Karpas-422 (cell line): ENCODE measurements around the gene RXFP4. TPM values are rescaled to one million over a fixed set of nuclear protein-coding genes. Genes with fewer than 3 reads are reported as not detected.

Source experiments
- DNase-seq: peaks from one replicate; pipeline ENCODE4 v3.0.0-alpha.2; 2015
- H2AFZ ChIP-seq: fragments of 200-600 bp; sonication (generic); 2 replicates; pipeline ENCODE4 v1.6.1; 2014; ENCODE audit warnings: antibody characterized with exemption, low read length, mixed read lengths
- H3K27ac ChIP-seq: fragments of 200-600 bp; sonication (generic); 2 replicates; pipeline ENCODE4 v1.5.1; 2014; ENCODE audit warnings: mild to moderate bottlenecking, low read length, moderate library complexity
- H3K27me3 ChIP-seq: fragments of 200-600 bp; sonication (generic); 2 replicates; pipeline ENCODE4 v1.6.1; 2014; ENCODE audit warnings: low read length, mixed read lengths
- H3K36me3 ChIP-seq: fragments of 200-600 bp; sonication (generic); 2 replicates; pipeline ENCODE4 v1.6.1; 2014; ENCODE audit warnings: low read length, mixed read lengths; ENCODE audit not compliant: insufficient read depth
- H3K4me1 ChIP-seq: fragments of 200-600 bp; sonication (generic); 2 replicates; pipeline ENCODE4 v1.6.1; 2014; ENCODE audit warnings: mild to moderate bottlenecking, low read length, mixed read lengths
- H3K4me2 ChIP-seq: fragments of 200-600 bp; sonication (generic); 2 replicates; pipeline ENCODE4 v1.6.1; 2014; ENCODE audit warnings: low read length, low read depth, mild to moderate bottlenecking; ENCODE audit not compliant: poor library complexity, severe bottlenecking
- H3K4me3 ChIP-seq: fragments of 200-600 bp; sonication (generic); 2 replicates; pipeline ENCODE4 v1.5.1; 2014; ENCODE audit warnings: mild to moderate bottlenecking, antibody characterized with exemption, low read length, mixed read lengths
- H3K79me2 ChIP-seq: fragments of 200-600 bp; sonication (generic); 2 replicates; pipeline ENCODE4 v1.6.1; 2014; ENCODE audit warnings: mild to moderate bottlenecking, low read length, mixed read lengths
- H3K9ac ChIP-seq: fragments of 200-600 bp; sonication (generic); 2 replicates; pipeline ENCODE4 v1.6.0; 2014; ENCODE audit warnings: low read length
- H3K9me2 ChIP-seq: fragments of 200-600 bp; sonication (generic), shearing (Covaris generic); replicated peaks from 2 replicates; pipeline ENCODE4 v1.6.0; 2014; ENCODE audit warnings: mild to moderate bottlenecking, low read length, moderate library complexity; ENCODE audit not compliant: insufficient read depth
- H3K9me3 ChIP-seq: fragments of 300-700, 200-600 bp; sonication (generic); 2 replicates; pipeline ENCODE4 v1.6.1; 2014; ENCODE audit warnings: low read length, mixed read lengths
- H4K20me1 ChIP-seq: fragments of 200-600 bp; sonication (generic); 2 replicates; pipeline ENCODE4 v1.6.1; 2014; ENCODE audit warnings: mild to moderate bottlenecking, antibody characterized with exemption, low read length, low read depth; ENCODE audit not compliant: insufficient read depth
- total RNA-seq: library from RNA; depleted of rRNA; stranded (reverse); fragments of >200 nt; shearing (Covaris generic); gene quantifications from 2 replicates; pipeline ENCODE4 v1.2.3, GENCODE V29; 2014; ENCODE audit warnings: low replicate concordance

RXFP4 gene
- total RNA-seq, 1 experiment from 2014 or later: not detected

DNA sequence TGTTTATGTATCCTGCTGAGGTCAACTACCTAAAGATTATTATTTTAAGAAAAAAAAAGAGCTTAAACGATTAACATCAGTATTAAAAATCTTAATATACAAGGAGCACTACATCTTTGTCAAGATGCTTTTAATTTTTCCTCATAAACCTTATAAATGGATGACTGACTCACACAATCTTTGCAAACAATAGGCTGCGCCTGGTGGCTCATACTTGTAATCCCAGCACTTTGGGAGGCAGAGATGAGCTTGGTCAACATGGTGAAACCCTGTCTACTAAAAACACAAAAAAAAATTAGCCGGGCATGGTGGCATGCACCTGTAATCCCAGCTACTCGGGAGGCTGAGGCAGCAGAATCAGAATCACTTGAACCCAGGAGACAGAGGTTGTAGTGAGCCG is 9.0 kb upstream of the RXFP4 start:
- peak overlapping the region; percentile 94 for H3K9ac ChIP-seq
- H4K20me1 ChIP-seq: peaks cover 13% of the 10 kb centered on the region
- H3K36me3 ChIP-seq: peaks cover 41% of the 10 kb centered on the region
- H3K4me1 ChIP-seq: peaks cover 35% of the 10 kb centered on the region
- H3K9me3 ChIP-seq: no peaks in the 10 kb centered on the region
- no peak for DNase-seq
- no peak overlapping the region for H2AFZ ChIP-seq
- no peaks in the 10 kb centered on the region for H3K27me3 ChIP-seq
- H3K4me2 ChIP-seq: peak overlapping the region; percentile 68
- no peaks in the 10 kb centered on the region for H3K9me2 ChIP-seq
- H3K79me2 ChIP-seq: peaks cover 50% of the 10 kb centered on the region
- H3K27ac ChIP-seq: no peak overlapping the region
- peak overlapping the region; percentile 88; the same call in 1 of the 2 replicates for H3K4me3 ChIP-seq

DNA sequence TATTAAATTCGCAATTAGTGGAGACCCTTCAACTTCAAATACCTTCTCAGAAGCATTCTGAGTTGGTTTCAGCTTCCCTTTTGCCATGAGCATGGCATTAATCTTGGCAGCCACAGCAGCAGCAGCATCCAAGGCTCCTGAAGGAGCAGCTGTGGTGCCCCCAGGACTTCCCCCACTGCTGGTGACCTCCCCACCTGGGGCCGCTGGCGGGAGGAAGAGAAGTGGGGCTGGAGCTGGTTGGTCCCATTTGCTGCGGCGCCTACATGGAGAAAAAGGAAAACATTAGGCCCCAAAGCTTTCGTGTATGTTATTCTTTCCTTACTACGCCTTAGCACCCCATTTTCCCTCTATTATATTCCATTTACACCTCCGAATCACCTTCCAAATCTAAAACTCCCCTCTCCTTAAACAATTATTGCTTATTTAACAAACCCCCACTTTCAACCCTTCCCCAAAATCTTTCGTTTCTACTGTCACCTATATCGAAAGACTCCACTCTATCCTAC is 7.8 kb upstream of the RXFP4 start:
- Histone ChIP-seq H3K36me3 (peaks cover 41% of the 10 kb centered on the region), H3K79me2 (peaks cover 50% of the 10 kb centered on the region), H3K4me3 (peak overlapping the region; percentile 88), H3K9ac (peak overlapping the region; percentile 94), H2AFZ (no peak overlapping the region), H3K9me2 (no peaks in the 10 kb centered on the region), H3K27me3 (no peaks in the 10 kb centered on the region), H3K27ac (peak overlapping the region; percentile 83), H3K9me3 (no peaks in the 10 kb centered on the region), H3K4me1 (peaks cover 39% of the 10 kb centered on the region), H4K20me1 (peaks cover 13% of the 10 kb centered on the region), H3K4me2 (peak overlapping the region; percentile 68)
- DNase-seq: no peak

DNA sequence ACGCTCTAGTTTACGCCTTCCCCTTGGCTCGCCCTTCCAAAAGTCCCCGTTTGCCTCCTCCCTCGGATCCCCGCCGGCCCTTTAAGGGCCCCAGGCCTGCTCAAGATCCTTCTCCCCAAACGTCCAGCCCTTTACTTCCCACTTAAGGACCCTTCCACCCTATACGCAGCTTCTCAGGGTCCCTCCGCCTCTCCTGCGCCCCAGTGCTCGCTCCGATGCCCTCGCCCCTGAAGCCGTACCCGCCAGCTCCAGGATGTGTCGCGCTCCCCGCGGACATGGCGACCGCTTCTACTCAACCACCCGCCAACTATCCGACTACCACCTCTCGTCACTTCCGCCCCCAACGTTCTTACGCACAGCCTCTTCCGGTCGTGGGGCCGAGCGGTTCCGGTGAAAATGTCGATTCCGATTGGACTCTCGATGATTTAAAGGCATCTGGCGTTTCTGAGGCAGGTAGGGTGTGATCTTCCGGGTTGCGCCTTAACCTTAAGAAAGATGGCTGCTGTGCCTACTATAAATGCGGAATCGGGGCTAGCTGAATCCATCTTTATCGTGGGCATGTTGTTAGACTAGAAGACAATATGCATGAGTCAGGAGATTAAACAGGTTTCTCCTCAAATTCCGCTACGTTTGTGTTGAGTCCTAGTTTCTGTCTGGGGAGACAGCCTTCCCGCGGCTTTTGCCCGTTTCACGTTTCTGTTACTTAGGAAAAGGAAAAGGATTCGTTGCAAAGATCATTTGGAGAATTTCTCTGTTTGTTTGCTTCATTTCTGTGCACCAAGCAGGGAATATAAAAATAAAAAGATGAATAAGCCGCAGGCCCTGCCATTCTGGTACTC is 7.1 kb upstream of the RXFP4 start, which contains the start of gene KHDC4:
Gene KHDC4, minus strand, starts transcription at position 317 of the 839 bp plus-strand sequence. Its CDS starts 40 bp downstream, at position 277.
- Histone ChIP-seq H3K4me1 (peaks cover 39% of the 10 kb centered on the region), H3K9me3 (no peaks in the 10 kb centered on the region), H3K9me2 (no peaks in the 10 kb centered on the region), H3K9ac (peak within 1 kb of the TSS; percentile 94), H3K27me3 (no peaks in the 10 kb centered on the region), H4K20me1 (peaks cover 13% of the 10 kb centered on the region), H3K79me2 (peaks cover 45% of the 10 kb centered on the region), H3K4me3 (peak within 1 kb of the TSS; percentile 88), H2AFZ (no peak within 1 kb of the TSS), H3K4me2 (peak within 1 kb of the TSS; percentile 70), H3K27ac (peak within 1 kb of the TSS; percentile 83), H3K36me3 (peaks cover 35% of the 10 kb centered on the region)
- peak; percentile 99 for DNase-seq

DNA sequence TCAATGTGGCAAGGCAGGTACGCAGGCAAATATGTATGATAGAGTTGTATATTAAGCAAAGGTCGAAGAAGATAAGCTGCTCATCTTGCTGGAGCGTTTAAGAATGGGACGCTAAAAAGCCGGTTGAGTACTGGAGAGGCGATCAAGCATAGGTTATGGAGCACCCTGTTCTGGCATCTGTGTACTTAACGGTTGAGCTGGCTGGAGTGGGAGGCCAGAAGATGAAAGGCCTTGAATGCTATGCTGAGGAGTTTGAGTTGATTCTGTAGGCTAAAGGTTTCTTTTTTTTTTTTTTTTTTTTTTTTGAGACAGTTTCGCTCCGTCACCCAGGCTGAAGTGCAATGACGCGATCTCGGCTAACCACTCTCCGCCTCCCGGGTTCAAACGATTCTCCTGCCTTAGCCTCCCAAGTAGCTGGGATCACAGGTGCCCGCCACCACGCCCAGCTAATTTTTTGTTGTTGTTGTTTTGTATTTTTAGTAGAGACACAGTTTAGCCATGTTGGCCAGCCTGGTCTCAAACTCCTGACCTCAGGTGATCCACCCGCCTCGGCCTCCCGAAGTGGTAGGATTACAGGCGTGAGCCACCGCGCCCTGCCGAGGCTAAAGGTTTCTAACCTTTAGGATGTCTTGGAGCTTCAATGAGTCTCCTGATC is 6.4 kb upstream of the RXFP4 start:
- Histone ChIP-seq H3K27ac (peak overlapping the region; percentile 71), H3K79me2 (peaks cover 41% of the 10 kb centered on the region), H3K4me2 (peak overlapping the region; percentile 70), H3K4me3 (peak overlapping the region; percentile 88), H3K36me3 (peaks cover 30% of the 10 kb centered on the region), H3K9me3 (no peaks in the 10 kb centered on the region), H3K27me3 (no peaks in the 10 kb centered on the region), H3K4me1 (peaks cover 42% of the 10 kb centered on the region), H2AFZ (no peak overlapping the region), H3K9me2 (no peaks in the 10 kb centered on the region), H4K20me1 (peaks cover 10% of the 10 kb centered on the region), H3K9ac (peak overlapping the region; percentile 69)
- DNase-seq: no peak

DNA sequence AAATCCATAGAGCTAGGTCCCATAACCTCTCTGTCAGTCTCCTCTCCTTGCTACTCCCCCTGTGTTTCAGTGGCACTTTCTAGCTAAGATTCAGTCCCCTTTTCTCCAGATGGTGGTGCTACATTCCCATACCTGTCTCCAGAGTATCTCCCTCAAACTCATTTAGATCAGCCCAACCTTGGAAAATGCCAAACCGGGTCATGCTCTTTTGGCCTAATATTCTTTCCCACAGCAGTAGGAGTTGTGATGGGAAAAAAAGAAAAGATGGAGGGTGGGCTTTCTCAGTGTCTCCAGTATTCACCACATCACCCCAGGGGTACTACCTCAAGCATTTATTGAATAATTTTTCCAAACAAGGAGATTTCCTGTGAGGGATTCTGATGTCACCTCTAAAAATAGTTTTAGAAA is 3.2 kb upstream of the RXFP4 start:
- Histone ChIP-seq H2AFZ (no peak overlapping the region), H3K9me2 (no peaks in the 10 kb centered on the region), H3K27me3 (no peaks in the 10 kb centered on the region), H3K79me2 (peaks cover 10% of the 10 kb centered on the region), H3K27ac (peak overlapping the region; percentile 24; the same call in 1 of the 2 replicates), H3K9me3 (no peaks in the 10 kb centered on the region), H3K36me3 (no peaks in the 10 kb centered on the region), H3K4me2 (no peak overlapping the region), H3K9ac (no peak overlapping the region), H3K4me3 (no peak overlapping the region), H3K4me1 (peaks cover 54% of the 10 kb centered on the region), H4K20me1 (no peaks in the 10 kb centered on the region)
- DNase-seq: peak; percentile 82

DNA sequence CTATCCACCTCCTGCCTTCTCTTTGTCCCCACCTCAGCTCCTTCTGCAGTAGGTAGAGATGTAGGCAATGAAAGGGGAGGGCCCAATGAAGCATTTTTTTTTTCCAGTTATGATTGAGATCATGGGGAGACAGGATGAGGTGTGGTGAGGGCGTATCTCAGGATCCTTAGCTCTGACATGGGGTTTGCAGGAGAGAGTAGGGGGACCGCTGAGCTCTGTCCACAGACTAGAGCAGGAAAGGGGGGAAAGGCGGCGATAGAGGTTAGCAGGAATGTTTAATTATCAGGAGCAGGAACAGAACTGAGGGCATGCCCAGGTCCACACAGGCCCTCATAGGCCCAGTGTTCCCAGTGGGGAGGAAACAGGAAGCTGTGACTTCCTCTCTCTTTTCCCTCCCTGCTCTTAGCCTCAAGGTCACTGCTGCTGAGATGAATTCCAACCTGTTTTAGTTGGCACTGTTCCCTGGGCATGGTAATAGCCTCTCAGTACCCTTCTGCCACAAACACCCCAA is 901 bp upstream of the RXFP4 start:
- Histone ChIP-seq H3K9ac (peak overlapping the region; percentile 67), H3K9me3 (no peaks in the 10 kb centered on the region), H3K4me3 (peak overlapping the region; percentile 47; the same call in 1 of the 2 replicates), H3K4me1 (peaks cover 66% of the 10 kb centered on the region), H3K36me3 (0 out of 2 replicates have a peak, but pooled peaks cover 7% of the 10 kb centered on the region), H3K27me3 (no peaks in the 10 kb centered on the region), H3K27ac (peak overlapping the region; percentile 96), H3K79me2 (no peaks in the 10 kb centered on the region), H3K4me2 (peak overlapping the region; percentile 61), H2AFZ (no peak overlapping the region), H3K9me2 (no peaks in the 10 kb centered on the region), H4K20me1 (no peaks in the 10 kb centered on the region)
- DNase-seq: no peak

DNA sequence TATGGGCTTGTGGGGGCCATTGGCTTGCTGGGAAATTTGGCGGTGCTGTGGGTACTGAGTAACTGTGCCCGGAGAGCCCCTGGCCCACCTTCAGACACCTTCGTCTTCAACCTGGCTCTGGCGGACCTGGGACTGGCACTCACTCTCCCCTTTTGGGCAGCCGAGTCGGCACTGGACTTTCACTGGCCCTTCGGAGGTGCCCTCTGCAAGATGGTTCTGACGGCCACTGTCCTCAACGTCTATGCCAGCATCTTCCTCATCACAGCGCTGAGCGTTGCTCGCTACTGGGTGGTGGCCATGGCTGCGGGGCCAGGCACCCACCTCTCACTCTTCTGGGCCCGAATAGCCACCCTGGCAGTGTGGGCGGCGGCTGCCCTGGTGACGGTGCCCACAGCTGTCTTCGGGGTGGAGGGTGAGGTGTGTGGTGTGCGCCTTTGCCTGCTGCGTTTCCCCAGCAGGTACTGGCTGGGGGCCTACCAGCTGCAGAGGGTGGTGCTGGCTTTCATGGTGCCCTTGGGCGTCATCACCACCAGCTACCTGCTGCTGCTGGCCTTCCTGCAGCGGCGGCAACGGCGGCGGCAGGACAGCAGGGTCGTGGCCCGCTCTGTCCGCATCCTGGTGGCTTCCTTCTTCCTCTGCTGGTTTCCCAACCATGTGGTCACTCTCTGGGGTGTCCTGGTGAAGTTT is 550 bp downstream of the RXFP4 start:
- Histone ChIP-seq H3K79me2 (no peaks in the 10 kb centered on the region), H3K9me3 (no peaks in the 10 kb centered on the region), H3K27me3 (no peaks in the 10 kb centered on the region), H3K27ac (peak overlapping the region; percentile 96), H3K9me2 (no peaks in the 10 kb centered on the region), H2AFZ (no peak overlapping the region), H3K4me2 (peak overlapping the region; percentile 61), H4K20me1 (no peaks in the 10 kb centered on the region), H3K4me1 (peaks cover 74% of the 10 kb centered on the region), H3K4me3 (peak overlapping the region; percentile 47; the same call in 1 of the 2 replicates), H3K9ac (peak overlapping the region; percentile 67), H3K36me3 (0 out of 2 replicates have a peak, but pooled peaks cover 13% of the 10 kb centered on the region)
- DNase-seq: no peak
